Fibroblast of lung (primary cell): ENCODE measurements around the gene CR2. TPM values are rescaled to one million over a fixed set of nuclear protein-coding genes. Genes with fewer than 3 reads are reported as not detected.

ENCODE experiments used
- DNase-seq, 2 donors: peaks; one replicate each; pipeline versions ENCODE4 v3.0.0 to v3.0.0-alpha.2; 2010; ENCODE audit warnings: low read depth in 2 of 2
- H2AFZ ChIP-seq: 2 replicates; pipeline ENCODE4 v1.5.1; 2012; ENCODE audit warnings: low read length, control low read depth, inconsistent platforms
- H3K27ac ChIP-seq: 2 replicates; pipeline ENCODE4 v1.5.1; 2011; ENCODE audit warnings: low read length, control low read depth; ENCODE audit not compliant: insufficient read depth
- H3K27me3 ChIP-seq: 2 replicates; pipeline ENCODE4 v1.5.1; 2011; ENCODE audit warnings: mild to moderate bottlenecking, low read length; ENCODE audit not compliant: control insufficient read depth, insufficient read depth
- H3K36me3 ChIP-seq: 2 replicates; pipeline ENCODE4 v1.5.1; 2011; ENCODE audit warnings: low read length; ENCODE audit not compliant: control insufficient read depth, insufficient read depth
- H3K4me1 ChIP-seq: 2 replicates; pipeline ENCODE4 v1.5.1; 2011; ENCODE audit warnings: low read length; ENCODE audit not compliant: control insufficient read depth, insufficient read depth; ENCODE audit errors: extremely low read depth
- H3K4me2 ChIP-seq: 2 replicates; pipeline ENCODE4 v1.5.1; 2011; ENCODE audit warnings: low read length, control low read depth; ENCODE audit not compliant: insufficient read depth; ENCODE audit errors: extremely low read depth
- H3K4me3 ChIP-seq, 4 experiments: fragments of 200-600 bp in 1 of 4; sonication (generic) in 1 of 4; replicated peaks in 1 of 4; 2 replicates each; pipeline ENCODE4 v1.5.1; 2011 to 2016; ENCODE audit warnings: low read length in 4 of 4, low read depth in 3 of 4, mild to moderate bottlenecking in 3 of 4, control low read depth in 2 of 4, inconsistent platforms in 1 of 4, mixed read lengths in 1 of 4; ENCODE audit not compliant: insufficient read depth in 1 of 4; ENCODE audit errors: control extremely low read depth in 1 of 4
- H3K79me2 ChIP-seq: 2 replicates; pipeline ENCODE4 v1.5.1; 2012; ENCODE audit warnings: mild to moderate bottlenecking, low read length, inconsistent platforms; ENCODE audit not compliant: control insufficient read depth, insufficient read depth
- H3K9ac ChIP-seq: 2 replicates; pipeline ENCODE4 v1.5.1; 2011; ENCODE audit warnings: mild to moderate bottlenecking, low read length, control low read depth; ENCODE audit not compliant: insufficient read depth
- H3K9me3 ChIP-seq: 2 replicates; pipeline ENCODE4 v1.5.1; 2012; ENCODE audit warnings: low read depth, low read length; ENCODE audit not compliant: control insufficient read depth, insufficient read depth
- H4K20me1 ChIP-seq: 2 replicates; pipeline ENCODE4 v1.5.1; 2011; ENCODE audit warnings: low read length; ENCODE audit not compliant: control insufficient read depth, insufficient read depth; ENCODE audit errors: extremely low read depth
- CTCF ChIP-seq, 2 donors: IDR thresholded peaks in 1 of 2; conservative IDR thresholded peaks in 1 of 2; 1 replicate in 1 of 2; 2 replicates in 1 of 2; pipeline ENCODE4 v1.5.1; 2011 to 2012; ENCODE audit warnings: low read length in 2 of 2, control low read depth in 1 of 2, inconsistent platforms in 1 of 2, low read depth in 1 of 2, mild to moderate bottlenecking in 1 of 2
- EZH2 ChIP-seq: IDR thresholded peaks from 2 replicates; pipeline ENCODE4 v1.5.1; 2012; ENCODE audit warnings: low read length, control low read depth, mild to moderate bottlenecking; ENCODE audit errors: missing control alignments
- polyA plus RNA-seq, 2 donors: library from polyadenylated mRNA; depleted of rRNA in 1 of 2; stranded (reverse) in 1 of 2; unstranded in 1 of 2; fragments of >200 nt; gene quantifications; 2 replicates each; pipeline ENCODE4 v1.2.1, GENCODE V29; 2011 to 2012; ENCODE audit warnings: missing spikeins in 1 of 2
- total RNA-seq: library from RNA; depleted of rRNA; stranded (reverse); fragments of >200 nt; gene quantifications from 2 replicates; pipeline ENCODE4 v1.2.1, GENCODE V29; 2014

CR2 gene
- total and polyA plus RNA-seq, 2 donors (not counting 1 experiment from before 2014, with no cell fraction given) = not detected

- TF ChIP-seq EZH2 = no peak
- no peak for TF ChIP-seq CTCF (conservative IDR thresholded peaks at IDR 0.05 in 1 of 2, IDR thresholded peaks at IDR 0.05 in 1 of 2; ENCODE audit: low read depth in 1 of 2, low read length in 2 of 2)
- peaks cover 19% of the 10 kb centered on the region for H3K27me3 ChIP-seq
- DNase-seq = no peak
- H3K79me2 ChIP-seq = no peaks in the 10 kb centered on the region
- H3K27ac ChIP-seq = no peak overlapping the region
- no peaks in the 10 kb centered on the region for H3K36me3 ChIP-seq
- no peak overlapping the region for H3K4me3 ChIP-seq
- H3K4me2 ChIP-seq = no peak overlapping the region
- H3K9me3 ChIP-seq = no peaks in the 10 kb centered on the region
- no peak overlapping the region for H3K9ac ChIP-seq
- H2AFZ ChIP-seq = no peak overlapping the region
- H4K20me1 ChIP-seq = no peaks in the 10 kb centered on the region
- H3K4me1 ChIP-seq = no peaks in the 10 kb centered on the region
Measured at GRCh38 chr1:207501071-207501470, 46.9 kb downstream of the CR2 start.

- no peak overlapping the region for H3K4me2 ChIP-seq
Measured at GRCh38 chr1:207502726-207503125, 48.6 kb downstream of the CR2 start.

GRCh38 chr1:207503950-207504349, 49.8 kb downstream of the CR2 start:
- Histone ChIP-seq H3K27me3 (peaks cover 5% of the 10 kb centered on the region), H3K9ac (no peak overlapping the region)
- DNase-seq = no peak

More at GRCh38 chr1:207502726-207503125, 48.6 kb downstream of the CR2 start:
- H3K27ac ChIP-seq = no peak overlapping the region
- TF ChIP-seq CTCF (conservative IDR thresholded peaks at IDR 0.05 in 1 of 2, IDR thresholded peaks at IDR 0.05 in 1 of 2; ENCODE audit: low read depth in 1 of 2, low read length in 2 of 2) (no peak), EZH2 (no peak)
- no peak overlapping the region for H2AFZ ChIP-seq
- no peaks in the 10 kb centered on the region for H4K20me1 ChIP-seq
- DNase-seq = no peak
- H3K27me3 ChIP-seq = peaks cover 9% of the 10 kb centered on the region
- H3K9ac ChIP-seq = no peak overlapping the region
- H3K4me1 ChIP-seq = no peaks in the 10 kb centered on the region
- H3K4me3 ChIP-seq = no peak overlapping the region
- no peaks in the 10 kb centered on the region for H3K9me3 ChIP-seq
- no peaks in the 10 kb centered on the region for H3K36me3 ChIP-seq
- no peaks in the 10 kb centered on the region for H3K79me2 ChIP-seq

More at GRCh38 chr1:207503950-207504349, 49.8 kb downstream of the CR2 start:
- Histone ChIP-seq H3K27ac (no peak overlapping the region), H3K79me2 (no peaks in the 10 kb centered on the region), H2AFZ (no peak overlapping the region), H3K4me2 (no peak overlapping the region), H3K36me3 (no peaks in the 10 kb centered on the region), H3K9me3 (no peaks in the 10 kb centered on the region), H3K4me3 (no peak overlapping the region), H4K20me1 (no peaks in the 10 kb centered on the region), H3K4me1 (no peaks in the 10 kb centered on the region)
- no peak for TF ChIP-seq CTCF (conservative IDR thresholded peaks at IDR 0.05 in 1 of 2, IDR thresholded peaks at IDR 0.05 in 1 of 2; ENCODE audit: low read depth in 1 of 2, low read length in 2 of 2)
- no peak for TF ChIP-seq EZH2
